HG02938 (cell line): ENCODE results near the gene ANTXR1.
"Not testable (repeated sequence)": the region's sequence is repeated elsewhere in the genome, so short reads cannot be mapped to it uniquely, and the experiment has no call there.

ENCODE experiments used
- ATAC-seq: cut with Tn5 transposase; IDR thresholded peaks from one replicate; pipeline ENCODE4 v1.9.1; 2021; ENCODE audit warnings: mild to moderate bottlenecking, moderate library complexity; ENCODE audit not compliant: unreplicated experiment

Gene ANTXR1

DNA sequence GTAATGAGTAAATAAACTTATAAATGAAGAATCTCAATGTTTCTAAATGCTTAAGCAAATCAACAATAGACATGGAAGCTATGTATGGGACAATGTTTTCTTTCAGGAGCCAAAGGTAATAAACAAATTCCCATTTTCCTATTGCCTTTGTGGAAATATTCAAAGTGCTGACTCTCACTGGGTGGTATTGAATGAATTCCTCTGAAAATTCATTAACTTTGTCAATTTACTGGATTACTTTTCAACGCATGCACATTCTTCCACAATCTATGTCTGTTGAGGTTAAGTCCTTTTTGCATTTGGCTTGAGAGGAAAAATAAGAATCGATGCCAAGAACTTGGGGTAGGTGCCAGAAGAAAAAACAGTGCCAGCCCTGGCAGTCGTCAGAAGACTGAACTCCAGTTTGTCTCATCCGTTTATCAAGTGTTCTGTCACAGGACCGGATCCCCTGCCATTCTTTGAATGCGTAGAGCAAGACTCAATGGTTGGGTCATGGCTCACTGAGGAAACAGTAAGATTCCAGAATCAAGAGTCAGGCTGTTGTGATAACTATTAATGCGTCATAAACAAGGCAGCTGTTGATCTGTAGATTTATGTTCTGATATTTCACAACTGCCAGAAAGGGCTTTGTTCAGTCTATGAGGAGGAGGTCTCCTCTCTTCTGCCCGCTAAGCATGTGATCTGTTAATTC lies 240.8 kb downstream of the ANTXR1 start:
- ATAC-seq: no peak

DNA sequence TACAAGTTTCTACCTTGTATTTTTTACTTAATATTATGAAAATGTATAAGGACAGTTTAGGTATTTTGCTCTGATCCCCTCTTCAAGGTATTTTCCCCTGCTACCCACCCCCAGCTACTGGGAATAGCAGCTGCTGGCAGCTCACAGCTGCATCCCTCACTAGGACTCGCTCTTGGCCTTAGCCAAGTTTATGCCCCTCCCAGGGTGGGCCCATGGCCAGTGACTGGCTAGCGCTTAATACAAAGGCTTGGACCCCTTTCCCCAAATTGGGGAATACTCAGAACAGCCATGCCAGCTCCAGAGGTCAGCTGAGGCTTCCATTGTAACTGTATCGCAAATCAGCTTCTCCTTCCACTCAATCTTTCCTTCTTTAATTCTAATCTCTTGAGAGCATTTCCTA lies 242.8 kb downstream of the ANTXR1 start:
- no peak for ATAC-seq

DNA sequence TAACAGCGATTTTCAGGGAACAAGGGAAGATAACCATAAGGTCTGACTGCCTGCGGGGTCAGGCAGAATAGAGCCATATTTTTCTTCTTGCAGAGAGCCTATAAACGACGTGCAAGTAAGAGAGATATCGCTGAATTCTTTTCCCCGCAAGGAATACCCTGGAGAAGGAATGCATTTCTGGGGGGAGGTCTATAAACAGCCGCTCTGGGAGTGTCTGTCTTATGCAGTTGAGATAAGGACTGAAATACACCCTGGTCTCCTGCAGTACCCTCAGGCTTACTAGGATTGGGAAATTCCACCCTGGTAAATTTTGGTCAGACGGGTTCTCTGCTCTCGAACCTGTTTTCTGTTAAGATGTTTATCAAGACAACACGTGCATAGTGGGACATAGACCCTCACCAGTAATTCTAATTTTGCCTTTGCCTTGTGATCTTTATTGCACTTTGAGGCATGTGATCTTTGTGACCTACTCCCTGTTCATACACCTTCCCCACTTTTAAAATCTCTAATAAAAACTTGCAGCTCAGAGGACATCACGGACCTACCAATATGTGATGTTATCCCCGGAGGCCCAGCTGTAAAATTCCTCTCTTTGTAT lies 247.1 kb downstream of the ANTXR1 start:
- ATAC-seq: not testable (repeated sequence)

DNA sequence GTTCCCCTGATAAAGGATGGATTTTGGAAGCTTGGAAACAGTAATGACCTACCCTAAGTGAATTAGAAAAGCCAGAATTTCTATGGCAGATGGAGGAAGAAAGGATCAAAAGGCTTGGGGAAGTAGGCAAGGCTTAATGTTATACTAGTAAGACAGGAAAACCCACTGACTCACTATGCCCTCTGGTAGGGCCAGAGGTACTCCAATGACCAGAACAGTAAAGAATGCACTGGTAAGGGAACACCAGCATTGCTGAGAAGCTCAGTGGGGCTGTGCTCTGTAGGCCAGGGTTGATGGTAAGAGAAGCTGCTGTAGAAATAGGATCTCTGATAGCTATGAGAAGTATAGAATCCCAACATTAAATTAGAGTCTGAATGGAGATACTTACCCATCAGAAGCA lies 247.7 kb downstream of the ANTXR1 start:
- no peak for ATAC-seq

DNA sequence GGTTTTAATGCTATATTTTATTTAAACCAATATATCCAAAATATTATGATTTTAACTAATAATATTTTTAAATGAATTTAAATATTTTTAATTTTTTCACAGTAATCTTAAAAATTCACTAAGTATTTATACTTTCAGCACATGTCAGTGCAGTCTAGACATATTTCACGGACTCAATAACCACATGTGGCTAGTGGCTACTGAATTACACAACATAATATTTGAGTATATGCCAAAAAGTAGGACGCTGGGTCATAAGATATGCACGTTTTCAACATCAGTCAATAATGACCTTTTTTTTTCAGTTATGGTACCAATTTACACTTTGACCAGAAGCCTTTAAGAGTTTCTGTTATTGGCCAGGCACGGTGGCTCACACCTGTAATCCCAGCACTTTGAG lies 256.4 kb downstream of the ANTXR1 start:
- no peak for ATAC-seq

DNA sequence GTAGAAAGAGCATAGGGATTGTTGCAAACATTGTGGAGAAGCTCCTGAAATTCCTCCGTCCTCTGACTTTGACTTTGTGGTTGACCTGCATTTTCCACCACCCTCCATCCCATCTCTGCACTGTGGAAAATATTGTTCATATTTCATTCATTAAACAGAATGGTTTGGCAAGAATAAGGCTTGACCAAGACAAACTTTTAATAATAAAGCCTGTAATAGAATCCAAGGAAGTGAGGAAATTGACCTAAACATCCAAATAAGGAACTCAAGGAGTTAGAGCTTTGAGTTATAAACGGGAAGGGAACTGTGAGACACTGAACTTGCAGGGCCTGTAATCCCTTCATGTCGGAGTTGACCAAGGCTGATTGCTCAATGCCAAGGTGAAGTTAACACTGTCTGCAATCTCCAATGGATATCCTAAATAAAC lies 258.9 kb downstream of the ANTXR1 start:
- no peak for ATAC-seq

DNA sequence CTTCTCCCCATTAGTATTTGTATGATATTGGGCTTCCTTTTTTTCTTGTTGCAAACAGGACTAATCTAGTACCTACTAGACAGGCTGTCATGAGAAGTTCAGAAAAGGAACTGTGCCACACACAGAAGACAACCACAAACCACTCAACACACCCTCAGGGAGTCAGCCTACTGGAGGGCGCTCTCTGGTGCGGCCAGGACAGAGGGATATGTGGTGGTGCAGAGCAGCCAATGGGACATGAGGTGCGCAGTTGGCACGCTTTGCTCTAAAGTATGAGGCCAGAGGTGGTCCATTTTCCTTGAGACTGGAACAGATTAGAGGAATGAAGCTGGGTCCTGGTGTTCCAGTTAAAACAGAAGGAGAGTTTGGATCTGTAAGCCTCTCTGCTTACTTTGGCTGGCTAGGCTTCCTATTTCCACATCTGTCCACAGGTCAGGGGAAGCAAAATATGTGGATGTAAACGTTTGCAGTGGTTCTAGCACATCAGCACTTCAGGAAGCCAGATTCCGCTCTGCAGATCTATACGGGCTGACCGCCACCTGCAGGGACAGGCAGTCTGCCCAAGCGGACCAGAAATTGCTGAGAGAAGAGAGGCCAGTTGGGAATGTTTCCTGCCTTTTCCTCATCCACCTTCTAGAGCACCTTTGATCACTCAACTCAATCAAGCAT lies 260.0 kb downstream of the ANTXR1 start:
- no peak for ATAC-seq

DNA sequence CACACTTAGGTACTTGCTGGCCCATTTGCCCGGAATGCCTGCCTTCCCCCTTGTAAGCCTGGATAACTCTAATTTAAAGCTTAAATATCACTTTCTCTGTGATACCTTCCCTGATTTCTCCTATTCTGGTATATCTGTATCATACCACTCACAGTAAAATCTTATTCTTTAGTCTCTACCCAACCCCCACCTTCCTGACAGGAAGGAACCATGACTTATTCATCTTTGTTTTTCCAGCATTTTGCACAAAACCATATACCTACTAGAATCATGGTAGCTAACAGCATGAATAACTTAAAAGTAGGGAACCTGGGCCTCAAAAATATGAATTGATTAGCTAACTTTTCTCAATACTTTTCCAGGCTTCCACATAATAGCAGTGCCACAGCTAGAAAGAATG lies 262.5 kb downstream of the ANTXR1 start:
- no peak for ATAC-seq

DNA sequence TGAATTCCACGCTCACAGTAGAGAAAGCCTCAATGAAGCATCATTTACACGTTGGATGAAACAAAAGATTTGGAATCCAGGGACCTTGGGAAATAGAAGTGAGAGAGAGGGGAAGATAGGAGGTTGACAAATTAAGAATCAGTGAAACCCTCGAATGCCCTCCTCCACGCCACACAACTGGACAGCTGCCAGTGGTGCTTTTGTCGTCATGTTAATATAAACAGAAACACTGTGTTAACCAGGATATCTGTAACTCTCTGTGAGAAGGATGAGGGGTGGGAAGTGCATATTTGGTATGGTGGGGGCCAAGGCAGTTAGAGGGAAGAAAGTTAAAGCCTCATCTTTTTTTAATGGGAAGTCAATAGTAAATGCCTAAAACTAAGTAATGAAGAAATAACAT lies 265.4 kb downstream of the ANTXR1 start:
- ATAC-seq: no peak

DNA sequence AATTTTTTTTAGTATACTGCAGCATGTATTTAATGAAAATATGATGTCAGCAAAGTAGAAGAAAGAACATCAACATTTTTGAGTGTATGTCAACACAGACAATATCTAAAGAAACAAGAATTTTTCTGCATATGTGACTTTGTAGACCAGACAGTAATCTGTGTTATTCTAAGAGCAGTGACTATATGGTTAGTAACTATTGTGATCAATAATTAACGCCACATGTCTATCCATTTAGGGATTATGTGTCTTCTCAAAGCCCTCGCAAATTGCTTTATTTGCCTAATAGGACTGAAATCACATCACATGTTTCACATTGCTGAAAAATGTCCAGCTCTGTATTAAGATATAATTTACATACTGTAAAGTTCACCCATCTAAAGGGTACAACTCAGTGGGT lies 266.2 kb downstream of the ANTXR1 start:
- ATAC-seq: no peak

DNA sequence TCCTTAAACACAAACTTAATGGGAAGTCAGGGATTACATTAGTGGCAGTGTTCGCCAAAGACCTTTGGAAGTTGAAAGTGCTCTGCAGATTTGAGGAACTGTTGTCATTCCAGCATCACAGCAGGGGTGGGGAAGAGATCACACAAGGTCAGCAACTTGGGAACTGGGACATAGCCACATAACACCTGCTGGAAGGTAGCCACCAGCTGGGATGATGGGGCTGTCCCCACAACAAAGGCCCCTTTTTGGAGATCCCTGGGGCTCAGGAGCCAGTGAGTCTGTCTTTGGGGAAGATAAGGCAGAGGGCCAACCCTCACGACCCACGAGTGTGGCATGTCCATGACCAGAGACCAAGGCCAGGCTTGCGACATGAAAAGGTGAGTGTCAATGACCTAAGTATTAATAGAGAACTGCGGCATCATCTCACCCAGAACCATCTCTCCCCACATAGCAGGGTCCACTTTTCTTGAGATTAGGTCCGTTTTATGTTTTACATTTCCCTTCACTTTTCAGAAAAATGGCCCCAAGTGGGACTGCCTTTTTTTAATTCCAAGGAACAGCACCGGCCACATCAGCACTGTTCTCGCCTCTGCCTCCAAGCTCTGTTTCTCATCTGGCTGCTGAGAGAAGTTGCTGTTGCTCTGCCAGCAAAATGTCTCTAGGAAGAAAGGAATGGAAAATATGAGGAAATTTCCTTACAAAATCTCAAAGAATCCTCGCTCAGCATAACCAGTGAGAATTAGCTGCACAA lies 267.1 kb downstream of the ANTXR1 start:
- ATAC-seq: no peak

DNA sequence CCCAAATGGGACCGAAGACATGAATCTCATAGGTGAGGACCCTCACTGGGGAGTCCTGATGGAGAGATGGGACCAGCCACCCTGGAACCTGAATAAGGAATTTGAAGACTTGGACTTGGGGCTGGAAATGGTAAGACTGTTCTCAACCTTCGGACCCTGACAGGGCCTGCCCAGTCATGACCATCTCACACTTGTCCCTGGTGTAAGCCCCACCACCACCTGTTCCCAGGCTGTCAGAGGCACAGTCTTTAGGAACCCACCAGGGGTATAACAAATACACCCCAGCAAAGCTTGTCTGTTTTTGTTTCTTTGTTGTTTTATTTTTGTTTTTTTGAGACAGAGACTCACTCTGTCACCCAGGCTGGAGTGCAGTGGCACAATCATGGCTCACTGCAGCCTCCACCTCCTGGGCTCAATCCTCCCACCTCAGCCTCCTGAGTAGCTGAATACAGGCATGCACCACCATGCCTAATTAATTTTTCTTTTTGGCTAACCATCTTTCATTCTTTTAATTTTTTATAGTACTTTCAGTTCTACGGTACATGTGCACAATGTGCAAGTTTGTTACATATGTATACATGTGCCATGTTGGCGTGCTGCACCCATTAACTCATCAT lies 267.9 kb downstream of the ANTXR1 start:
- ATAC-seq: no peak

DNA sequence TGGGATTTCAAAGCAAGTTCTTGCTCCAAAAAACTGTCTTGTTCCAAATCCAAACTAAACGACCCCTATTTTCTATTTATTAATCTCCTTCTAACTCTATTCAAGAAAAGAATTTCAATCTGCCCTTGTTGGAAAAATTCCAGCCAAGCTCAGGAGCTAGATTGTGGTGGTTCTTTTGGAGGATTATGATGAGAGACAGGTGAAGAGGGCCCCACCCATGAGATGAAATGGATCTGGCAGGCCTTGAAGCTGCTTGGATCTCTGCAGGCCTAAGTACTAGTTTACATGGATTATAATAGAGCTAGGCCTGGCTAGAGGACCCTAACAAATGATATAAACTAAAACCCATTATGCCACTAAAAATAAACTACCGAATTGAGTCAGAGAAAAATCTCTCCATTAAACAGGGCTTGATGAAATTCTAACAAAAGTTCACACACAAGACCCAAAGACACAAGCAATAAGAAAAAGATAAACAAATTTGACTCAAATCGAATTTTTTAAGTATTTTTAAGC lies 272.5 kb downstream of the ANTXR1 start:
- no peak for ATAC-seq

DNA sequence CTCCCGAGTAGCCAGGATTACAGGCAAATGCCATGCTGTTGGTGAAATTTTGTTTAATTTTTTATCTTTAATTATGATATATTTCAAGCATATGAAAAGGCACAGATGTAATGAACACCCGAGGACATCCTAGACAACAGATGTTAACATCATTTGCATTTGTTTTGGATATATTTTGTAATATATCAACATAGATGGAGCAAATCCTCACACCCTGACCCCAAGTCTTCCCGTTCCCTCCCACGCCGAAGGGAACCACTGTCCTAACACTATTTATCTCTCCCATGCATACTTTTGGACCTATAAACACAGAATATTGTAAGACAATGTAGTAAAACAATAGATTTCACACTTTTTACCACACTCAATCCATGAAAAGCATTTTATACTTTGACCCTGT lies 274.6 kb downstream of the ANTXR1 start:
- no peak for ATAC-seq

DNA sequence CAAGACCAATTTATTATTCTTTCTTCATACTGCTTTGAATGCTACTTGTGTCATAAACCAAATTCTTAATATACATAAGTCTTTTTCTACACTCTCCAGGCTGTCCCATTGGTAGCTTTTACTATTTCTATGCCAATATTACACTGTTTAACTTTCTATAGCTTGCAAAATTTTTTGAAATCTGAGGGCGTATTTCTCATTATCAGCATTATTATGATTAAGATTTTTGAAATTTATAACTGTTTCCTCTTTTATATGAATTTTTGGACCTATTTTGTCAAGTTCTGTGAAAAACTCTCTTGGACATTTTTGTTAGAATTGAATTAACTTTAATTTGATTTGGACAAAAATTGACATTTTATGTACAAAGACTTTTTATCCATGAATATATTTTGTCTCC lies 275.4 kb downstream of the ANTXR1 start:
- no peak for ATAC-seq

DNA sequence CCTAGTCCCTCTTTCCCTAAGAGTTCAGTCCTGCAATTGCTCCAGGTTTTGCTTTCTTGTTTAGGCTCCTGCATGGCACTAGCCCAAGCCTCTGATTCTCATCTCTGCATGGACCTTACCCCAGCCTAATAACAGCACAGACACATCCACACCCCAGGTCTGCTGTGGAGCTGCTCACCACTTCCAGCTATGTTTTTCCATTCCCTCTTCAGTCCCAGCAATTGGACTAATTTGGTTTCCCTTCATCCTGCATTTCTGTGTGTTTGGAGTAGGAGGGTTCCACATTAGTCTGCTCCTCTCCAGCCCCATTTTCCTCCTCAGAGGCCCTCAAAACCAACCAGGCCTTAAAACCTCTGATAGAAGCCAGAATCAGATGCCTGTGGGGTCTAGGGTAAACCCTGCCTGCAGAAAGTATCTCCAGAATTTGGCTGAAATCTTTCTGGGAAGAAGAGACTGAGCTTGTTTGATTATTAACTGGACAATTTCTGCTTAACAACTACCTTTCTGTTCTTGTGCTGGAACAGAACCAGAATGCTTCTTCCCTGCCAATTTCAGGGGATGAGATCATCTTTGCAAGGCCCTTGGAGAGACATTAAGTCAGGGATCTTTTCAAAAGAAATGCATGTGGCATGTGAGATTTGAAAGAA lies 278.1 kb downstream of the ANTXR1 start:
- no peak for ATAC-seq

DNA sequence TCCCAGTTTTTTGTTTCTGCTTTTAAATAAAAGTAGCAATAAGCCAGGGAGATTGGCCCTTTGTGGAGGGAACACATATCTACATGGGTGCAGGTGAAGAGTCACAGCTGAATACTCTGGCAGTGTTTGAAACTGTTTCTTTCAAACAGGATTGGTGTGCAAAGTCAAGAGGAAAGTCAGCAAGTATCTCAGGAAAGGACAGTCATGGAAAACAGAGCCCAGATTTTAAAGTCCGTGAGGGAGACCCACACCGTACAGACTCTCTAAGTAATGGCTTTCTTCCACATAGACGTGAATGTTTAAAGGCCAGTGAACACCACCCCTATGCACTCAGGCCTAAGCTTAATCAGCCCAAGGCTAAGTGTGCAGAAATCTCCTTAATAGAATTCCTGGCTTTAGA lies 278.7 kb downstream of the ANTXR1 start:
- no peak for ATAC-seq

DNA sequence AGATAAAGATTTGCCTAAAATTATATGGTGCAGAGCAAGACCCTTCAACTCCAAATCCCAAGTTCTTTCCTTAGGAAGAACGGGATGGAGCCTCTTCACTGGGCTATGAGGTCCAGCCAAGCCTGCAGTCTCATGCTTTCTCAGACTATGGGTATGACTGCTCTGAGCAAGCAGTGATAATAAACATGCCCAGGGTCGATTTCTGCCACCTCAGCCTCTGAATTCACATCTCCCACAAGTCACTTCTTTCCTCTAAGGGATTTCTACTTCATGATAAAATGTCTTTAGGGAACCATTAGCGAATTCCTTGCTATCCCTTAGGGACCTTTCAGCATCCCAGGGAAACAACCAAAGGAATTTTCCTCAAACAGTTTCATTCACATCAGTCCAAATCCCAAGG lies 279.3 kb downstream of the ANTXR1 start:
- ATAC-seq: no peak

DNA sequence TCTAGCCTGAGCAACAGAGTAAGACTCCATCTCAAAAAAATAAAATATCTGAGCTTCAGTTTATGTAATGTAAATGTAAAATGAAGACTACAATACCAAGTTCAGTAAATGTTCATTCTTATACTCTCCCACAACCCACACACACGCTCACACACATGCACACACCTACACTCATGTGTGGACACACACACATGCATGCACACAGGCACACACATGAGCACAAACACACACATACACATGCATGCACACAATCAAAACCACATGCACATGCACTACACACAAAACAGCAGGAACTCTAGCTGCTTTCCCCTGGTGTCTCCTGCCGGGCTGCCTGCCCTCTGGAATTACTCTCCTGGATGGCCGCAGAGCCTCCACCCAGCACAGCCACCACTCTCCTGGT lies 283.4 kb downstream of the ANTXR1 start:
- ATAC-seq: no peak

DNA sequence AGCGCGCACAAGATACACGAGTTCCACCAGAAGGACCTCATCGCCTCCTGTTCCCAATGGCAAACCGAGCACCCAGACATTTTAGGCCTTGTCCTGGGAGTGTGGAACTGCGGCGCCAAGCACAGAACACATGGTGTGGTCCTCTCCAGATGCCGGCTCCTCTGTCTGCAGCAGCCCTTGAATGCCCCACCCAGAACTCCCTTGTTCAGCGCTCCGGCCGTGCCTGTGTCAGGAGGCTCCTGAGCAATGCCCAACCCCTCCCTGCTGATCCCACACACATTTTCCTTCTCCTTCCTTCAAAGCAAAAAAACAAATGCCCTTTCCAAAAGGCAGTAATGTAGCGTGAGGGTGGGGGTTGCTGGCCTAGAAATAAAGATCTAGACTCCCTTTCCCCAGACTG lies 284.2 kb downstream of the ANTXR1 start:
- no peak for ATAC-seq

DNA sequence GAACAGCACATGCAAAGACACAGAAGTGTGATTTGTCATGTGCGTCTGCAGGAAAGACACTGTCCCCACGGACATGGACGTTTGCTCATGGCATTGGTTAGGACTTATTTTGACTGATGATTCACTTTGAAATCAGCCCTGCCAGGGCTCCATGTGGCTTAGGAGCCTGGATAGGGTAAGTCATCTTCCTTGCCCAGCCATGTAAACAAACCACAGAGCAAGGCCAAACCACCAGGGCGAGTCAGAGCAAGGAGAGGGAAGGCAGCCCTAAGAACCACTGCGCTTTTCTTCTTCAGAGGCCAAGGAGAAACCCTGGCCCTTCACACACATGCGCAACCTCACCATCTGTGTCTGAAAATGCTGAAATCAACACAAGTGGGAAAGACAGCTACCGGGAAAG lies 285.3 kb downstream of the ANTXR1 start:
- ATAC-seq: no peak
